NCI-H460 (cell line): ENCODE measurements around the gene USP14. TPM values are rescaled to one million over a fixed set of nuclear protein-coding genes. Genes with fewer than 3 reads are reported as not detected.

ENCODE experiments used
- DNase-seq: peaks from one replicate; pipeline ENCODE4 v3.0.0-alpha.2; 2016; ENCODE audit warnings: low read depth; ENCODE audit errors: extremely low read depth
- total RNA-seq: library from RNA; depleted of rRNA; stranded (reverse); fragments of >200 nt; shearing (Covaris generic); gene quantifications from 2 replicates; pipeline ENCODE4 v1.2.3, GENCODE V29; 2014

Gene USP14
- total RNA-seq, 1 experiment from 2014 or later: 15.2 TPM

GRCh38 chr18:159037-159652 is 788 bp downstream of the USP14 start:
- DNase-seq: no peak

GRCh38 chr18:159933-160332 is 1.6 kb downstream of the USP14 start:
- DNase-seq: no peak

GRCh38 chr18:160831-161570 is 2.6 kb downstream of the USP14 start:
- DNase-seq: no peak

GRCh38 chr18:172361-172760 is 14.0 kb downstream of the USP14 start:
- DNase-seq: no peak

GRCh38 chr18:179499-179898 is 21.1 kb downstream of the USP14 start:
- DNase-seq: no peak

- DNase-seq: no peak
These were observed 23.4 kb downstream of the USP14 start for GRCh38 chr18:181711-182110.

GRCh38 chr18:183769-184168 is 25.4 kb downstream of the USP14 start:
- no peak for DNase-seq

- no peak for DNase-seq
These were observed 30.9 kb downstream of the USP14 start for GRCh38 chr18:189254-189653.

- DNase-seq: no peak
These were observed 33.4 kb downstream of the USP14 start for GRCh38 chr18:191725-192124.

- DNase-seq: no peak
These were observed 34.4 kb downstream of the USP14 start for GRCh38 chr18:192801-193200.

- DNase-seq: no peak
These were observed 37.3 kb downstream of the USP14 start for GRCh38 chr18:195651-196050.

- DNase-seq: no peak
These were observed 40.9 kb downstream of the USP14 start for GRCh38 chr18:199214-199613.

GRCh38 chr18:199768-200167 is 41.4 kb downstream of the USP14 start:
- no peak for DNase-seq

- DNase-seq: no peak
These were observed 51.7 kb downstream of the USP14 start for GRCh38 chr18:210075-210474.

- DNase-seq: no peak
These were observed 52.4 kb downstream of the USP14 start for GRCh38 chr18:210733-211132.

- no peak for DNase-seq
These were observed 53.2 kb downstream of the USP14 start for GRCh38 chr18:211582-211981.

GRCh38 chr18:212780-213179 is 54.4 kb downstream of the USP14 start:
- DNase-seq: no peak

- no peak for DNase-seq
These were observed 55.1 kb downstream of the USP14 start for GRCh38 chr18:213505-213904.

GRCh38 chr18:213966-214365 is 55.6 kb downstream of the USP14 start:
- DNase-seq: no peak

GRCh38 chr18:215448-216010 is 57.2 kb downstream of the USP14 start:
- no peak for DNase-seq

GRCh38 chr18:217532-218336 is 59.4 kb downstream of the USP14 start:
- no peak for DNase-seq
